CD14-positive monocyte (primary cell): Measurements from ENCODE around the gene TMEM132D. TPM values are rescaled to one million over a fixed set of nuclear protein-coding genes. Genes with fewer than 3 reads are reported as not detected.

Experiments
- DNase-seq, 3 donors: peaks; one replicate each; pipeline ENCODE4 v3.0.0-alpha.2; 2011 to 2022
- H2AFZ ChIP-seq: 2 replicates; pipeline ENCODE4 v1.6.0; 2012; ENCODE audit warnings: mild to moderate bottlenecking, low read depth, low read length, inconsistent platforms; ENCODE audit not compliant: insufficient read depth, poor library complexity, severe bottlenecking
- H3K27ac ChIP-seq, 2 donors: 1 replicate in 1 of 2; 2 replicates in 1 of 2; pipeline ENCODE4 v1.5.1; 2012 to 2013; ENCODE audit warnings: low read length in 2 of 2, control low read depth in 1 of 2, inconsistent platforms in 1 of 2, low read depth in 1 of 2, mild to moderate bottlenecking in 1 of 2
- H3K27me3 ChIP-seq, 2 donors: one replicate each; pipeline versions ENCODE4 v1.6.0 to v1.6.1; 2011 to 2013; ENCODE audit warnings: low read length in 2 of 2; ENCODE audit not compliant: control insufficient read depth in 2 of 2, insufficient read depth in 2 of 2
- H3K36me3 ChIP-seq, 2 donors: replicated peaks in 1 of 2; 1 replicate in 1 of 2; 2 replicates in 1 of 2; pipeline versions ENCODE4 v1.5.1 to v1.6.1; 2012 to 2013; ENCODE audit warnings: low read length in 2 of 2, control low read depth in 1 of 2, inconsistent platforms in 1 of 2, mild to moderate bottlenecking in 1 of 2; ENCODE audit not compliant: insufficient read depth in 2 of 2, control insufficient read depth in 1 of 2
- H3K4me1 ChIP-seq, 2 donors: 1 replicate in 1 of 2; 2 replicates in 1 of 2; pipeline versions ENCODE4 v1.5.1 to v1.6.1; 2012 to 2013; ENCODE audit warnings: low read length in 2 of 2, control low read depth in 1 of 2, inconsistent platforms in 1 of 2, mild to moderate bottlenecking in 1 of 2, moderate library complexity in 1 of 2; ENCODE audit not compliant: insufficient read depth in 2 of 2, control insufficient read depth in 1 of 2
- H3K4me2 ChIP-seq: replicated peaks from 2 replicates; pipeline ENCODE3; 2012; ENCODE audit warnings: low read length, moderate library complexity, mild to moderate bottlenecking; ENCODE audit not compliant: poor library complexity, severe bottlenecking; ENCODE audit errors: extremely low read depth
- H3K4me3 ChIP-seq, 3 experiments: fragments of 200-600 bp in 1 of 3; sonication (generic) in 1 of 3; replicated peaks in 1 of 3; 1 replicate in 2 of 3; 2 replicates in 1 of 3; pipeline ENCODE4 v1.5.1; 2011 to 2013; ENCODE audit warnings: low read length in 3 of 3, mild to moderate bottlenecking in 3 of 3, control low read depth in 2 of 3, low read depth in 2 of 3, inconsistent platforms in 1 of 3, moderate library complexity in 1 of 3
- H3K79me2 ChIP-seq: 2 replicates; pipeline ENCODE4 v1.6.0; 2012; ENCODE audit warnings: mild to moderate bottlenecking, control low read depth, inconsistent platforms, low read length, moderate library complexity; ENCODE audit not compliant: insufficient read depth
- H3K9ac ChIP-seq: 2 replicates; pipeline ENCODE4 v1.6.0; 2017; ENCODE audit warnings: low read length, mild to moderate bottlenecking; ENCODE audit not compliant: insufficient read depth, poor library complexity, severe bottlenecking
- H3K9me3 ChIP-seq, 2 donors: replicated peaks in 1 of 2; 1 replicate in 1 of 2; 2 replicates in 1 of 2; pipeline versions ENCODE4 v1.5.1 to v1.6.1; 2012 to 2013; ENCODE audit warnings: low read length in 2 of 2, control low read depth in 1 of 2; ENCODE audit not compliant: control insufficient read depth in 1 of 2, insufficient read depth in 1 of 2
- H4K20me1 ChIP-seq: 2 replicates; pipeline ENCODE4 v1.6.0; 2012; ENCODE audit warnings: mild to moderate bottlenecking, low read length, control low read depth, moderate library complexity; ENCODE audit not compliant: insufficient read depth
- H3K27ac Mint-ChIP-seq, 7 donors: one replicate each; pipeline ENCODE4 v1.8.0; 2020; ENCODE audit warnings: mild to moderate bottlenecking in 7 of 7, mixed read lengths in 7 of 7, moderate library complexity in 6 of 7, inconsistent platforms in 2 of 7
- H3K27me3 Mint-ChIP-seq, 3 donors: one replicate each; pipeline ENCODE4 v1.8.0; 2021 to 2022; ENCODE audit warnings: low read depth in 3 of 3, mild to moderate bottlenecking in 3 of 3, mixed read lengths in 3 of 3, moderate library complexity in 3 of 3, inconsistent platforms in 1 of 3
- H3K36me3 Mint-ChIP-seq, 2 donors: one replicate each; pipeline ENCODE4 v1.8.0; 2020; ENCODE audit warnings: mixed read lengths in 2 of 2, inconsistent platforms in 1 of 2, mild to moderate bottlenecking in 1 of 2
- H3K4me1 Mint-ChIP-seq: one replicate; pipeline ENCODE4 v1.8.0; 2020; ENCODE audit warnings: mild to moderate bottlenecking, mixed read lengths
- H3K4me3 Mint-ChIP-seq, 2 donors: one replicate each; pipeline ENCODE4 v1.8.0; 2020; ENCODE audit warnings: mild to moderate bottlenecking in 2 of 2, mixed read lengths in 2 of 2, moderate library complexity in 1 of 2
- H3K9me3 Mint-ChIP-seq, 7 donors: one replicate each; pipeline ENCODE4 v1.8.0; 2020 to 2022; ENCODE audit warnings: mixed read lengths in 7 of 7, mild to moderate bottlenecking in 6 of 7, moderate library complexity in 6 of 7, inconsistent platforms in 2 of 7
- CTCF ChIP-seq: fragments of 200-600 bp; IDR thresholded peaks from one replicate; pipeline ENCODE4 v1.8.0; 2022; ENCODE audit warnings: antibody characterized with exemption, mild to moderate bottlenecking
- WGBS: methylation state at CpG from one replicate; pipeline ENCODE4 v1.1.5; 2013; ENCODE audit warnings: missing lambda C conversion rate; ENCODE audit not compliant: insufficient coverage; 5-methylcytosine and 5-hydroxymethylcytosine counted together
- intact Hi-C, 2 donors: fragments of 100-400 bp; cut with micrococcal nuclease; formaldehyde crosslinking; loops; one replicate each; pipeline versions ENCODE4 v1.15.0 to v1.15.1; 2023
- polyA plus RNA-seq, 3 donors: library from polyadenylated mRNA; depleted of rRNA in 1 of 3; unstranded in 2 of 3; stranded (reverse) in 1 of 3; fragments of 300-500 nt in 2 of 3; fragments of >200 nt in 1 of 3; fragmentation: Illumina TruSeq in 2 of 3; gene quantifications; 1 replicate in 2 of 3; 2 replicates in 1 of 3; pipeline ENCODE4 v1.2.3, GENCODE V29; 2012 to 2021

The TMEM132D gene
- polyA plus RNA-seq, 3 donors: 0.04 TPM; not detected in 2

DNA sequence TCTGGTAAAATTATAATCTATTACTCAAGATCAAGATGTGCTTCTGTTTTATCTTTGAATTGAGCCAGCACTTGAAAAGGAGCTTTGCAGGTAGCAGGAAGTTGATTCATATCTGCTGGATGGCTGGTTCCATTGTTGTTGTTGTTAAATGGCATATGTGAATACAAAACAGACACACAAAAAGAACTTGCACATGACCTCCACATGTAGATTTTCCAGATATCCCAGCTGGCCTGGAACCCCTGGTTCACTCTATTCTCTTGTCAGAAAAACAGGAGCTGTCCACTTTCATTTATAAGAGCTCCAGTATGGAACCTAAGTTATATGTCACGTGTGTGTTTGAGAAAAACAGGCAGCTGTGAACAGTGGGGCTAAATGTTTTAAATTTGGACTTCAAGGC, 273.9 kb downstream of the TMEM132D start:
- H3K79me2 ChIP-seq: no peaks in the 10 kb centered on the region
- WGBS: no CpG with 5 or more reads among the region's 1 CpG
- no peak overlapping the region for H3K27ac ChIP-seq

DNA sequence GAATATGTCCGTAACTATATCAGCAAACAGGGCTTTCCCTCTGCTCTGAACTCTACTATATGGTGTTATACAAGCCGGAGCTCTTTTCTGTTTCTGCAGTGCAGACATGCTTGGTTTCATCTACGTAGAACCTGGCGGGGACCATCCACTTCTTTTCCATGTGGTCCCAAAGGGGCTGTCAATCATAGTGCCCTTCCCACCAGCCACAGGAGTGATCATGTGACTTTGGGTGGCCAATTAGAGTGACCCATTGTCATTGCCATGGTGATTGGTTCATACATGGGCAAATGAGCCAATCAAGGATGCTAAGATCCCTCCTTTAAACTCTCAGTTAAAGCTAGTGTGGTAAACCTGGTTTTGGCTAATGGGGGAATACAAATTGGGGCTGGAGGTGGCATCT, 281.3 kb downstream of the TMEM132D start:
- no peaks in the 10 kb centered on the region for H3K79me2 ChIP-seq
- no peaks in the 10 kb centered on the region for H3K36me3 ChIP-seq
- H3K9ac ChIP-seq: no peak overlapping the region
- DNase-seq: no peak
- no peak overlapping the region for H3K27ac ChIP-seq
- peaks cover 22 to 30% of the 10 kb centered on the region in 2 donors for H3K9me3 ChIP-seq
- Mint-ChIP-seq H3K4me3 (no peak overlapping the region), H3K27ac (no peak overlapping the region), H3K36me3 (no peaks in the 10 kb centered on the region), H3K9me3 (peaks cover 10 to 28% (median 11%) of the 10 kb centered on the region in 7 donors), H3K4me1 (no peaks in the 10 kb centered on the region), H3K27me3 (peaks cover 0 to 2% (median 1%) of the 10 kb centered on the region in 3 donors)
- no peaks in the 10 kb centered on the region for H4K20me1 ChIP-seq
- no peak overlapping the region for H3K4me2 ChIP-seq
- intact Hi-C loops: no loop called here
- TF ChIP-seq CTCF: no peak
- H3K4me3 ChIP-seq: no peak overlapping the region
- H2AFZ ChIP-seq: no peak overlapping the region
- WGBS: 94% methylated on average over 3 of the region's 4 CpGs
- no peaks in the 10 kb centered on the region for H3K27me3 ChIP-seq
- no peaks in the 10 kb centered on the region for H3K4me1 ChIP-seq

More for the DNA sequence above, 273.9 kb downstream of the TMEM132D start:
- H3K4me1 ChIP-seq: no peaks in the 10 kb centered on the region
- no peaks in the 10 kb centered on the region for H3K4me1 Mint-ChIP-seq
- peaks cover 0 to 5% (median 3%) of the 10 kb centered on the region in 7 donors for H3K9me3 Mint-ChIP-seq
- no peaks in the 10 kb centered on the region for H4K20me1 ChIP-seq
- H3K27me3 ChIP-seq: no peaks in the 10 kb centered on the region
- no peaks in the 10 kb centered on the region for H3K36me3 ChIP-seq
- intact Hi-C loops: no loop called here
- H3K4me3 ChIP-seq: no peak overlapping the region
- DNase-seq: no peak
- peaks cover 0 to 3% of the 10 kb centered on the region in 2 donors for H3K9me3 ChIP-seq
- TF ChIP-seq CTCF: no peak
- H2AFZ ChIP-seq: no peak overlapping the region
- H3K4me3 Mint-ChIP-seq: no peak overlapping the region
- no peak overlapping the region for H3K27ac Mint-ChIP-seq
- H3K27me3 Mint-ChIP-seq: peaks cover 0 to 6% (median 0%) of the 10 kb centered on the region in 3 donors
- H3K4me2 ChIP-seq: no peak overlapping the region
- H3K9ac ChIP-seq: no peak overlapping the region
- H3K36me3 Mint-ChIP-seq: no peaks in the 10 kb centered on the region
